Lower leg skin (tissue), 3 donors: ENCODE data around the gene GRK3.

Experiments used
- POLR2A ChIP-seq, 2 donors: fragments of 450-650 bp; IDR thresholded peaks; one replicate each; pipeline ENCODE4 v1.6.1; 2016 to 2017; ENCODE audit warnings: antibody characterized with exemption in 2 of 2, mild to moderate bottlenecking in 1 of 2, moderate library complexity in 1 of 2
- TF ChIP-seq, protein P1 (sequence below), 3 donors: fragments of 450-650 bp; IDR thresholded peaks; one replicate each; pipeline ENCODE4 v1.5.1; 2016; ENCODE audit warnings: antibody characterized with exemption in 3 of 3, mild to moderate bottlenecking in 3 of 3, moderate library complexity in 2 of 3

GRCh38 chr22:25754527-25755202, 190.2 kb downstream of the GRK3 start:
- TF ChIP-seq, protein P1, sequence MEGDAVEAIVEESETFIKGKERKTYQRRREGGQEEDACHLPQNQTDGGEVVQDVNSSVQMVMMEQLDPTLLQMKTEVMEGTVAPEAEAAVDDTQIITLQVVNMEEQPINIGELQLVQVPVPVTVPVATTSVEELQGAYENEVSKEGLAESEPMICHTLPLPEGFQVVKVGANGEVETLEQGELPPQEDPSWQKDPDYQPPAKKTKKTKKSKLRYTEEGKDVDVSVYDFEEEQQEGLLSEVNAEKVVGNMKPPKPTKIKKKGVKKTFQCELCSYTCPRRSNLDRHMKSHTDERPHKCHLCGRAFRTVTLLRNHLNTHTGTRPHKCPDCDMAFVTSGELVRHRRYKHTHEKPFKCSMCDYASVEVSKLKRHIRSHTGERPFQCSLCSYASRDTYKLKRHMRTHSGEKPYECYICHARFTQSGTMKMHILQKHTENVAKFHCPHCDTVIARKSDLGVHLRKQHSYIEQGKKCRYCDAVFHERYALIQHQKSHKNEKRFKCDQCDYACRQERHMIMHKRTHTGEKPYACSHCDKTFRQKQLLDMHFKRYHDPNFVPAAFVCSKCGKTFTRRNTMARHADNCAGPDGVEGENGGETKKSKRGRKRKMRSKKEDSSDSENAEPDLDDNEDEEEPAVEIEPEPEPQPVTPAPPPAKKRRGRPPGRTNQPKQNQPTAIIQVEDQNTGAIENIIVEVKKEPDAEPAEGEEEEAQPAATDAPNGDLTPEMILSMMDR (IDR thresholded peaks at IDR 0.05): no peak
- no peak for TF ChIP-seq POLR2A (IDR thresholded peaks at IDR 0.05)
